NCI-H1930 (cell line): Measurements from ENCODE around the gene IL37.
A peak's percentile ranks its signal among the peaks of the same experiment; 100 is the strongest.
"Not testable (repeated sequence)": the region's sequence is repeated elsewhere in the genome, so short reads cannot be mapped to it uniquely, and the experiment has no call there.

Source experiments
- DNase-seq, 2 experiments: peaks; one replicate each; lab custom pipeline; 2025; lab: John Stamatoyannopoulos, UW

Gene IL37

DNA sequence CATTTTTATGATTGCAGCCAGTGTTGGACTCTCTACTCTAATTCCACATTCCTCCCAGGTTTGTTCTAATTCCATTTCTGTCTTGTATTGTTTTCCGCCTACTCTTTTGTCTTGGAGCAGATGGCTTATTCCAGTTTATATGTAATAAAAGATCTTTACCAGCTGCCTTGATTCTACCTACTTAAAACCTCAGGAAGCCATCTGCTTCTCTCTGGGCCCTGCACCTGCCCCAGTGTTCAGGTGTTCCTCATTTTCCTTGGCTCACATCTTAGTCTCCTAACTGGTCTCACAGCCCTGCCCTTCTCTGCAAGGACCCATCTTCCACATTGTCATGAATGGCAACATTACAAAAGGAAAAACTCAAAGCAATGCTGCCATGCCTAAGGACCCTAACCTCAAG is 21.0 kb upstream of the IL37 start:
- no peak for DNase-seq

DNA sequence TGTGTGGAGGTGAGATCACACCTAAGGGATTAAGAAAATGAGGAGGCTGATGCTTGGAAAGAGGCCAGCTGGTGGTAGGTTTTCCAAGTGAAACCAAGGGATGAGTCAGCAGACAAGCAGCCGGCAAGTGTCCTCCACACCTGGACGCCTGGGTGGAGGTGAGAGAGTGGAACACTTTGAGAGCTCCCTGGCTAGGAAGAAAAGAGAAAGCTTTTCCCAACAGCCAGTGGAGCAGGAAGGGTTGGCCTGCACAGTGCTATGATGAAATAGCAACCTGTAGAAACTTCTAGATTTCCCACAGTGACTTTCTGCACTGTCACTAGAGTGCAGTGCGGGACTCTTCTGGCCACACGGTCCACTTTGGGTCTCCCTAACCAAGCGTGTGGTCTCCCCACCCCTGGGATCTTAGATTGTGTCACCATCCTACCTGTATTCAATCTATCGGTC is 19.6 kb upstream of the IL37 start:
- no peak for DNase-seq

DNA sequence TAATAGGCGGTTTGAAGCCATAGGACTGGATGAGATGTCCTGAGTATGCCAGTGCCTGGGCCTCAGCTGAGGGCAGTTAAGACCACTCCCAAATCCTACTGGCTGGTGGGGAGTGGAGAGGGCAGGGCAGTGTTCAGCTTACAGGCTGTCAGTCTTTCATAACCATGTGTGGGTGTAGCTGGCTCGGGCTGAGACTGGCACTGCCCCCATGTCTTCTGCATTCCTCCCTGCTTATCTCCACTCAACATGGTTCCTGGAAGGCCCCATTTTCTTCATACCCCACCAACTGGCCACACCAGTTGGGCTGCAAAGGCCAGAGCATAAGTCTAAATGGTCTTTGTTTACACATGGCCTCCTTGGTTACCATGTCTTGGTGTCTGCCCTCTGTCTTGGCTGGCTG is 17.2 kb upstream of the IL37 start:
- DNase-seq, result no peak

DNA sequence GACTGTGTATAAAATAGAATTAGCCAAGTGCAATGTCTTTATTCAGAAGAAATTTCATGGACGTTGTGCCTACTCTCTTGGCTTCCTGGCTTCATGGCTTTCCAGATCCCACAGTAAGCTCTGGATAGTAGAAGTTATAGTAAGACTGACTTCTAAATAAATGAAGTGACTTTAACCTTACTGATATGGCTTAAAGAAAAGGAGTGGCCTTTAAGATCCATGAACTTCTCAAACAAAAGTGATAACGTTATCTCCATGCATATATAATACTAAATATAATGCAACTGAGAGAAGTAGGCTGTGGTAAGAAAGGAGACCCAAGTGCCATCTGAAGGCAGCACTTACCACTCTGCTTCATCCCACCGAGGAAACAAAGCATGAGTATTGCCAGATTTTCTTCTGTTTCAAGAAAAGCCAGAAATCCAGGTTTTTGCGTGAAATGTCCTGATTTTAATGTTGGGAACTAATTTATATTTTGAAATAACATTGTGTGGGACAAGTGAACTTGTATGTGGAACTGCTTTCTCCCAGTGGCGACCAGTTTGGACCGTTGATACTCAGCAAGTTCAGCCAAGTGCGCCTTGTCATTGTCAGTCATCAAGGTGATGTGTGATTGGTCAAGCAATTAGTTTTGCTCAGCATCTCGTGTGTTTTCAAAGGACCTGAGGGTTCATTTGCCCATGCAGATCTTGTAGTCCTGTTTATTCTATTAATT is 13.9 kb upstream of the IL37 start:
- DNase-seq, result no peak

DNA sequence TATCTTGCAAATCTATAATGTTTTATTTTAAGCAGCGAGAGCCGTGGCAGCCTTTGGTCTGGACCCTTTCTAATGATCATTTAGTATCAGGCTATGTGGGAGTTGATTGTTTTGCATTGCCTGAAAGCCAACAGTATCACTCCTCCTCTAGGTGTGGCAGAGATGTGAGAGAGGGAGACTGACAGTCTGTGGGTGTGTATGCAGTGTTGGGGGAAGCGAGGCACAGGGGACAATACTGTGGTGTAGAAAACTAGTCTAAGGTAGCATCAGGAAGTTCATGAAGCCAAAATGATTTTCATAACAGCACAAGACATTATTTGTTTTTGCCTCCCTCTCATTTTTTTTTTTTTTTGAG is 13.4 kb upstream of the IL37 start:
- DNase-seq, result no peak

DNA sequence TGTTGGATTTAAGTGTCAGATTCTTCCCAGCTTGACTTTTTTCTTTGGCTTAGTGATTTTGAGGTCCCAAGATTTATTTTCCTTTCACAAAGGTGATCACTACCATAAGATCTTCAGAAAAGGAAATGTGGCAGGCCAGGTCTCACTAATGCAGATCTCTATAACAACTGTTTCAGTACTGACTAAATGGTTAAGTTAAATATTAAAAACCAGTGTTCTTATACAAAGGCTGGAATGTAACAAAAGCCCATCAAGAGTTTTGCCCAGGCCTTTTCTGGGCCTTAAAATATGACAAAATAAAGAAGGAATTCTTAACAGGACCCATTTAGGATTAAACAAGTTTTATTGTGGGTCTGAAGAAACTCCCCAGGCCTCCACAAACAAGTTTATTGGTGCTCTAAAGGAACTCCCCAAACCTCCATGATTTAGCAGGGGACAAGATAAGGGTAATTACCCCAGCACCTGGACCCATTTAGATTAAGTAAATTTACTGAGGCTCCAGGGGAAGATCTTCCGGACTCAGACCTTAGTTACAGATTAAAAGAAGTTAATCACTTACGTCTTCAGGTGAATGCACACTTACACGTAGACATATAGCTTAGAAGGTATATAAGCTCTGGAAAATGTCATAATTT is 9.4 kb upstream of the IL37 start:
- DNase-seq, result peak in 1 of 2 experiments; percentile 37

DNA sequence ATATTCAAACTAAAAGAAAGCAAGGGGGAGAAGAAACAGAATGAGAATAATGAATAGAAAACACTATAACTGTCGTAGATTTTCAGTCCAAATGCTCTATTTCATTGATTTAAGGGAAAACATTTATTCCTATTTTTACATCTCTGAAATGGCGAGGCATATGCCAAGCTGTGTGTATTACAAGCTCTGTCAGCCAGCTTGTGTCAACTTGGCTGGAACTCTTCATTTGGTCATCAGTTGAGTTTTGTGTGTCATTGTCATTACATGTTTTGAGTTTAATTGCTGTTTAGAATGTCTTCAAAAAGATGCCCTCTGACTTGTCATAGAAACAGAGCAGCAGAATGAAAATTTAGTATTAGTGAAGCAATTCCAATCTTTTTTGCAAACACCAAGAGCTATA is 8.1 kb upstream of the IL37 start:
- no peak for DNase-seq

DNA sequence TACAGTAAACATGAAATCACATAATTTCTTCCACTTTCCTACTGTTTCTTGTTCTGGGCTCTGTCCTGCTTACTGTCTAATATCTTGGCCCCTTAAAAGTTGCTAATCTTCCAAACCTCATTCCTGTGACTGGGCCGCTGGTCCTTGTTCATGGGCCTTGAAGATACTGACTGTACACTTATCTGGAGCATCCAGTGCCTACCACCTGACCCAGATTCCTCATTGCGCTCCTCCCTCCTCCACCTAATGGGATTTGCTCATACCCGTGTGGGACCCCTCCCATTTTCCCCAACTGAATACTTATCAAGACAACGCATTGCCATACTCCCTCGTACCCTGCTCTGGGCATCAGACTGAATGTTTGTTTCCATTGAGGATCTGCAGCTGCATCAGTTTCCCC is 6.1 kb upstream of the IL37 start:
- no peak for DNase-seq

DNA sequence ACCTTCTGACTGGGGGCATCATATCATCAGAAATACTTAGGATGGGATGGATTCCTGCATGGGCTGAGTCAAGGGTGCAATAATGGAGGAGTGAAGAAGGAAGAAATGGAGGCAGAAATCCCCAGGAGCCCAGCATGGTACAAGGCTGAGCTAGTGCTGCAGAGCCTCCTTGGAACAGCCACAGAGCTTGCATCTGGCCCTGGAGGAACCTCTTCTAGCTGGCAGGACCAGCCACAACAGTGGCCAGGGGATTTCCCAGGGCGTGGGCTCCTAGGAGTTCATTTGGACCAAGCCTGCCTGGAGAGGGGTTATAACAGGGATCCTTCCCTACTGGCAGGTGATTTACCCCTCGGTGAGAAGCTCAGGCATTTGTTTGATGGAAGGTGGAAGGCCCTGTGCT is 4.7 kb upstream of the IL37 start:
- no peak for DNase-seq

DNA sequence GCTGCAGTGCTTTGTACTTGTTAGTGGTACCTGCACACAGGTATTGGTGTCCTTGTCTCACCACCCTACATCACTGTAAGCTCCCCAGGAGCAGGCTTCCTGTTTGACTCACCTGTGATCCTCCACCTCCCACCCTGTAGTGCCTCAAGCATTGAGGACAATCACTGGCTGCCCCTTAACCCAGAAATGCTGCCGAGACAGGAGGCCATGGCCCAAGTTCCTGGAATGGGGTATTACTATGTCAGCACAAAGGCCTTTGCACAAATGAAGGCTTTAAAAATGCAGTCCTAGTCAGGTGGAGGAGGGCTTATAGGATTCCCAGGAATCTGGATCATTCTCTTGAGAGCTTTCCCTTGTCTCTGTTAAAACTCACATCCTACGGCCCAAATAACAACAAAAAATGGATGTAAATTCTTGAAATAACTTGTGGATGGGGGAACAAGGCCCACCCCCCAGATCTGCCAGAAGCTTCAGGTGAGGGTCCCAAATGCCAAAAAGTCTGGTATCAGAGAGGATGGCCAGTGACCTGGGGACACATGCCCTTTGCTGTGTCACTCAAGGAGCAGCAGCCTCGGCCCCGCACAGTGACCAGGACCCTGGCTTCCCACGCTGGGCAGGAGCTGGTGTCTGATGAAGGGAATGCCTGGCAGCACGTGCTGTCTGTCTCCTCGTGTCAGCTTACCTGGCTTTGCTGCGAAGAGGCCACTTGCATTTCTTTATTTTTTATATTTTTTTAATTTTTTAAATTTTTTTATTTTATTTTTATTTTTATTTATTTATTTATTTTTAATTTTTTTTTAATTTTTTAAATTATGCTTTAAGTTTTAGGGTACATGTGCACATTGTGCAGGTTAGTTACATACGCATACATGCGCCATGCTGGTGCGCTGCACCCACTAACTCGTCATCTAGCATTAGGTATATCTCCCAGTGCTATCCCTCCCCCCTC is 3.7 kb upstream of the IL37 start:
- no peak for DNase-seq

DNA sequence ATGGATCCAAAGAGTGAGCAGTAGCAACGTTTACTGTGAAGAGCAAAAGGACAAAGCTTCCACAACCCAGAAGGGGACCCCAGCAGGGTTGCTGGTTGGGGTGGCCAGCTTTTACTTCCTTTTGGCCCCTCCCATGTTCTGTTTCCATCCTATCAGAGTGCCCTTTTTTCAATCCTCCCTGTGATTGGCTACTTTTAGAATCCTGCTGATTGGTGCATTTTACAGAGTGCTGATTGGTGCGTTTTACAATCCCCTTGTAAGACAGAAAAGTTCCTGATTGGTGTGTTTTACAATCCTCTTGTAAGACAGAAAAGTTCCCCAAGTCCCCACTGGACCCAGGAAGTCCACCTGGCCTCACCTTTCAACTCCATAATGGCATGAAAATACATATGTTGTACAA is 2.4 kb upstream of the IL37 start:
- not testable (repeated sequence) for DNase-seq

DNA sequence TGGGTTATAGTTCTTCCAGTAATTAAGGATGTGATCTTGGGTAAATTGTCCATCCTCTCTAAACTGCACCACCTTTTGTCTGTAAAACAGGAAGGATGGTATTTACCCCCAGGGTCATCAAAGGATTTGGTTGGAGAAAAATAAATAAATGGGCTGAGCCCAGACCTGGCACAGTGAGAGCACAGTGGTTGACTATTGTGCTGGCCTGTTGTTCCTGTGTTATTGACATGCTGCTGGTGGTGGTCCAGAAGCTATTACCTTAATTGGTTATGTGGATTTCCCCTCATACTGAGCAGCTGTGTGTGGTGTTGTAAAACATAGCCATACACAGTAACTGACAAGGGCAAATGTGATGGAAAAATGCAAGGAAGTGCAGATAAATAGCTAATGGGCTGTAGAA is 746 bp upstream of the IL37 start:
- peak; percentile 37 to 59 for DNase-seq

DNA sequence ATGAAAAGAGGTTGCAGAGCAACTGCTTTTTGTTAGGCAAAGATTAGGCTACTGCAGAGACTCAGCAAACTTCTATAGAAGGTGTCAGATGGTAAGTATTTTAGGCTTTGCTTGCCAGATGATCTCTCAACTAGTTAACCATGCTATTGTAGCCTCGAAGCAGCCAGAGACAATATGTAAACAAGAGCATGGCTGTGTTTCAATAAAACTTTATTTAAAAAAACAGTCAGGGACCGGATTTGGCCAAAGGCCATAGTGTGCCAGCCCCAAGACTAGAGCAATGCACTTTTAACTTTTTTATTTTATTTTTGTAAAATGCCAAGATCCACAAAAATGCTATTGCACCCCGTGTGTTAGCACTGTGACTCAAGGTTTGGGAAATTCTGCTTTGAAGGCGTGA is 1.4 kb downstream of the IL37 start:
- no peak for DNase-seq

DNA sequence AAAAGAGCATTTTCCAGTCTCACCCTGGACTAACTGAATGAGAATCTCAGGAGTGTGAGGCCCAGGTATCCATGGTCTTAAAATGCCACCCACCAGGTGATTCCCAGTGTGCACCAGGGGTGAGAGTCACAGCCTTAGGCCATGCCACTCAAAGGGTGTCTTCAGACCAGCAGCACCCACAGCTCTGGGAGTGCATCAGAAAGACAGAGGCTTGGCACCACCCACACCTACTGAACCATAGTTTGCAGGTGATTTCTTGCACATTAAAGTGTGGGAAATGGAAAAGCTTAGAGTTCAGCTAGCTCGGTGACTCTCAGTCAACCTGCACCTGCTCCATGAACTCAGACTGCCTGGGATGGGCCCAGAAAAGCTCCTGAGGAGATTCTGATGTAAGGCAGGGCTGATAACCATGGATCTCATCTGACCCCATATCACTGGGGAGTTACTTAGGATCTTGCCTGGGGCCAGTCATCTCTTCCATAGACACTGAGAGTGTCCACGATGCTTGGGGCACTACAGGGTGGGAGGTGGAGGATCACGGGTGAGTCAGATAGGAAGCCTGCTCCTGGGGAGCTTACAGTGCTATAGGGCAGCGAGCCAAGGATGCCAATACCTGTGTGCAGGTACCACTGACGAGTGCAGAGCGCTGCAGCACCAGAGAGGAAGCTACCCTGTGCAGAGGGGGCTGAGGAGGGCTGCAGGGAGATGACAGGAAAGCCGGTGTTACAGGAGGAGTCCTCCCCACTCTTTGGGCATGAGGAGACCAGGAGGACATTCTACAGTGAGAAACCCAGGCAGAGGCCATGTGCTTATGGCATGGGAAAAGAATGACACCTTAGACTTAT is 4.6 kb downstream of the IL37 start:
- no peak for DNase-seq

DNA sequence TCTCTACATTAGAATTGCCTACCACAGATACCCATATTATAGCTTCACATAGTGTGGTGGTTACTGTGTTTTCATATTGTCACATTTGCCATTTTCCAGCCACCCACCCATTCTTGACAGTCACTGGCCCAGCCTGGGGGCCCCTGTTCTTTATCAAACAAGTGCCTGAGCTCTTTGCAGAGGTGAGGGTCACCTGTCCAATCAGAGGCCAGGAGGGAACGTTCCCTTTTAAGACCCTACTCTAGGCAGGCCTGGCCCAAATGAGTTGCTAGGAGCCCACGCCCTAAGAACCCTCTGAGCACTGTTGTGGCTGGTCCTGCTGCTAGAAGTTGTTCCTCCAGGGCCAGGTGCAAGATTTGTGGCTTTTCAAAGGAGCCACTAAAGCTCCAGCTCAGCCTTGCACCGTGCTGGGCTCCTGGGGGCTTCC is 5.2 kb downstream of the IL37 start:
- DNase-seq, result no peak

DNA sequence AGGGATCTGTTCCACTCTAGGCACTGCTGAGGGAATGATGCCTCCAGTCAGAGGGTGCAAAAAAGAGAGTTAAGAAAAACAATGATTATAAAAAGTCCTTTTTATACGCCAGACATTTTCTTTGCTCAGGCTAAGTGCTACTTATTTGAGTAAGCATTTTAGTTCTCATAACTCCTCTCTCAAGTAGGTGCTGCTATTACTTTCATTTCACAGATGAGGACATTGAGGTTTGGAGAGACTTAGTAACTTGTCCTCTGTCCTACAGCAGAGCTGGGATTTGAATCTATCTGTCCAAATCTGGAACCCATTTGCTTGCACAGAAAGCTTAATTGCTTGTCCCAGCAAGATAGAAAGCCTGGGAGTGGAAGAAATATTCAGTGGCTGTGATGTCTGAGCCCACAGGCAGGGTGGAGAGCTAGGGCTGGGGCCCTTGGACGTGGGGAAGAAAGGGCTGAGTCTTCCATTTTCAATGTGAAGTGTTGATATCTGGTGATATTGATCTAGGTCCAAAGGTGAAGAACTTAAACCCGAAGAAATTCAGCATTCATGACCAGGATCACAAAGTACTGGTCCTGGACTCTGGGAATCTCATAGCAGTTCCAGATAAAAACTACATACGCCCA is 5.8 kb downstream of the IL37 start:
- no peak for DNase-seq

DNA sequence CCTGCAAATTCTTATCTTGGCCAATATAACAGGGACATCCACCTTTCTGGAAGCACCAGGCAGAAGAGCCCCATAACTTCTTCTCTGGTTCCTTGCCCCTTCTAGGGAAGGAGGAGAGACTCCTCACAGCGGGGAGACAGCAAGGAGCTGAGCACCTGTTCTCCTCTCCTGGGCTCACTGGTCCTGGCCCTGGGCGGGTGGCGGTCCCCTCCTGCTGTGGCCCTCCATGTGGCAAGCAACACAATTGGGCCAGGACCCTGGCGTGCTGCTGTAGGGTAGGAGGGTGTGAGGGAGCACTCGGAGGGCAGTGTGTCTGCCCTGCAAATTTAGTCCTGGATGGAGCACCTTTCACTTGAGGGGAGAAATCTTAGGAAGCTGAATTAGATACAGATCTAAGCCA is 6.9 kb downstream of the IL37 start:
- no peak for DNase-seq

DNA sequence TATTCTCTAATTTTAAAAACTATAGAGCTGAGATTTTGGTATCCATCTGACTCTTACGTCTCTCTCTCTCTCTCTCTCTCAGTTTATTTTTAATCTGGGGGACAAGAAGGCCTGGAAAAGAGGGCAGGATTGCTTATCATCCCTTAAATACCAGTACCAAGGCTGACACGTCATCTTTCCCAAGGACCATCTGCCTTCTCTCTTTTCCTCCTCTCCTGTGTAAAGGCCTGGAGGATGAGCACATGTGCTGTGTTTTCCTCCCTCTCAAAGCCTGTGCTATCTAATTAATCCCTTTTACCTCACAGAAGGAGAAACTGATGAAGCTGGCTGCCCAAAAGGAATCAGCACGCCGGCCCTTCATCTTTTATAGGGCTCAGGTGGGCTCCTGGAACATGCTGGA is 7.3 kb downstream of the IL37 start:
- DNase-seq, result no peak

DNA sequence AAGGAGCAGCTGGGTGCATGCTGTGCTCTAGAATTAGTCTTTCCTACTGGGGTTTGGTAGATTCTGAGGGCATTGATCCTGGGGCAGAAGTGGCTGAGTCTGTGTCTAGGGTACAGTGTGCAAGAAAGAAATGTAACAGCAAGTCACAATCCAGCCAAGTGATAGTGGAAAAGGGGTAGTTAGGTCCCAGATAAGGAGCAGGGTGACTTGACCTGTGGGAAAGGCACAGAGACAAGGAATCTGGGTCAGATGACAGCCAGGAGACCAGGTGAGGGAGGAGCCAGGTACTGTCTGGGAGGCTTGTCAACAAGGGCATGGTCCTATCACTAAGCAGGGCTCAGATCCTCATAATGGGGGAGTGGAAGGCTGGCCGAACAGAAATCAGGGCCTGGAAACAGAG is 8.1 kb downstream of the IL37 start:
- no peak for DNase-seq

DNA sequence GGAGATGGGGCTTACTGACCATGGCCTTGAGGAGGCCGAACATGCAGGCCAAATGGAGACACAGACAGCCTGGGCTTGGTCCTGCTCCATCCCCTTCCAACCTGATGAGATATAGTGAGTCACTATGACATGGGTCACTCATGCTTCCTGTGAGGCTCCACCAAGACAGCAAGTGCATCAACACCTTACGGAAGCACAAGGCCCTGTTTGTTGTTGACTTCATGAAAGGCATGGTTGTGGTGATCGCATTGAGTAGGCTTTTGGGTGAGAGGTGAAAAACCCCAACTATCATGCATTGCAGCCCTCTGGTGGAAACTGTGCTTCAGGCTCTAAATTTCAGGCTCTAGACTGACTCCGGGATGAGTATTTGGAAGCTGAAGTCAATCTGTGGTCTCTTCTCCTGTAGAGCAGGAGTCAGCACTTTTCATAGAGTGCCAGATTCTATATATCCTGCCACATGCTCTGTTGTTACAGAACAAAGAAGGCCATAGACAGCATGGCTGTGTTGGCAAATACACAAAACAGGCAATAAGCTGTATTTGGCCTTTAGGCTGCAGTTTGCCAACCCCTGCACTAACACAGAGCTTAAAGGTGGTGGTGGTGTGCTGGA is 10.1 kb downstream of the IL37 start:
- no peak for DNase-seq

DNA sequence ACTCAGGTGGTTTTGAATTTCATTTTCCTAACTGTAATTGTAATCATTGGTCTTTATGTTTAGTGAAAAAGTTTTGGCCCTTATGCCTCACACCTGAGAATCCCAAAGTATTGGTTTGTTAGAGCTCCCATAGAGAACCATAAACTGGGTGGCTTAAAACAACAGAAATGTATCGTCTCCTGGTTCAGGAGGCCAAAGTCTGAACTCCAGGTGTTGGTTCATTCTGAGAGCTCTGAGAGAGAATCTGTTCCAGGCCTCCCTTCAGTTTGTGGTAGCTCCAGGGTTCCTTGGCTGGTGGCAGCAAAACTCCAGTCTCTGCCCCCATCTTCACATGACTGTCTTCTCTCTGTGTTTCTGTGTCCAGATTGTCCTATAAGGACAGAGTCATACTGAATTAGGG is 11.0 kb downstream of the IL37 start:
- DNase-seq, result no peak
